ENCODE results near the gene AMPD2. TPM values are rescaled to one million over a fixed set of nuclear protein-coding genes. Genes with fewer than 3 reads are reported as not detected.

Gene AMPD2
- total and polyA plus RNA-seq, 4 donors: 54.3 to 113 (median 78.4) TPM

Small RNA genes lying within 50 kb of the gene (small RNA-seq; reads per million reads assigned to genes)
- not detected for gene RNU6V (ENCODE audit: low replicate concordance)

Other genes starting within 250 kb of the AMPD2 start
- 10 to 100 TPM; 30.1 to 78.6 TPM for gene SORT1, start 221.9 kb upstream of the AMPD2 start, total RNA-seq
- 10 to 100 TPM; 59.1 to 65.3 TPM for gene SORT1, start 221.9 kb upstream of the AMPD2 start, polyA plus RNA-seq (ENCODE audit: insufficient read length in 2 of 2)
- gene PSMA5, start 193.4 kb upstream of the AMPD2 start, total RNA-seq: 10 to 100 TPM; 33.3 to 67.6 TPM
- 10 to 100 TPM; 69.9 to 86.0 TPM for gene PSMA5, start 193.4 kb upstream of the AMPD2 start, polyA plus RNA-seq (ENCODE audit: insufficient read length in 2 of 2)
- gene SYPL2, start 153.3 kb upstream of the AMPD2 start, total RNA-seq: under 1 TPM; 0.10 to 0.72 TPM
- 1 to 10 TPM in 1 of 2 donors, under 1 TPM in 1; 0.79 to 1.1 TPM for gene SYPL2, start 153.3 kb upstream of the AMPD2 start, polyA plus RNA-seq (ENCODE audit: insufficient read length in 2 of 2)
- gene ATXN7L2, start 135.9 kb upstream of the AMPD2 start, total RNA-seq: 1 to 10 TPM; 1.6 to 7.1 TPM
- gene ATXN7L2, start 135.9 kb upstream of the AMPD2 start, polyA plus RNA-seq (ENCODE audit: insufficient read length in 2 of 2): 10 to 100 TPM; 15.8 to 17.1 TPM
- 1 to 10 TPM; 4.7 to 6.1 TPM for gene CYB561D1, start 125.7 kb upstream of the AMPD2 start, total RNA-seq
- 1 to 10 TPM; 7.4 to 8.5 TPM for gene CYB561D1, start 125.7 kb upstream of the AMPD2 start, polyA plus RNA-seq (ENCODE audit: insufficient read length in 2 of 2)
- 10 to 100 TPM; 12.6 to 18.9 TPM for gene AMIGO1, start 110.1 kb upstream of the AMPD2 start, total RNA-seq
- 10 to 100 TPM; 17.7 to 18.0 TPM for gene AMIGO1, start 110.1 kb upstream of the AMPD2 start, polyA plus RNA-seq (ENCODE audit: insufficient read length in 2 of 2)
- gene GPR61, start 80.0 kb upstream of the AMPD2 start, total RNA-seq: 10 to 100 TPM in 1 of 2 donors, 1 to 10 TPM in 1; 2.9 to 10.3 TPM
- gene GPR61, start 80.0 kb upstream of the AMPD2 start, polyA plus RNA-seq (ENCODE audit: insufficient read length in 2 of 2): 10 to 100 TPM in 1 of 2 donors, 1 to 10 TPM in 1; 8.0 to 11.9 TPM
- 10 to 100 TPM; 10.3 to 13.0 TPM for gene GNAI3, start 71.2 kb upstream of the AMPD2 start, total RNA-seq
- 1 to 10 TPM; 8.4 to 9.8 TPM for gene GNAI3, start 71.2 kb upstream of the AMPD2 start, polyA plus RNA-seq (ENCODE audit: insufficient read length in 2 of 2)
- gene GNAT2, start 221 bp upstream of the AMPD2 start, total RNA-seq: under 1 TPM in 1 of 2 donors, not detected in 1; 0.33 TPM
- not detected for gene GNAT2, start 221 bp upstream of the AMPD2 start, polyA plus RNA-seq (ENCODE audit: insufficient read length in 2 of 2)
- gene GSTM4, start 36.3 kb downstream of the AMPD2 start, total RNA-seq: 10 to 100 TPM; 24.5 to 24.7 TPM
- gene GSTM4, start 36.3 kb downstream of the AMPD2 start, polyA plus RNA-seq (ENCODE audit: insufficient read length in 2 of 2): 10 to 100 TPM; 45.0 to 48.6 TPM
- gene GSTM2, start 48.2 kb downstream of the AMPD2 start, total RNA-seq: 10 to 100 TPM; 50.6 to 86.2 TPM
- gene GSTM2, start 48.2 kb downstream of the AMPD2 start, polyA plus RNA-seq (ENCODE audit: insufficient read length in 2 of 2): 100 to 1,000 TPM; 184 to 212 TPM
- gene GSTM1, start 68.0 kb downstream of the AMPD2 start, total RNA-seq: 10 to 100 TPM in 1 of 2 donors, not detected in 1; 28.5 TPM
- 1 to 10 TPM; 1.5 to 1.8 TPM for gene GSTM1, start 68.0 kb downstream of the AMPD2 start, polyA plus RNA-seq (ENCODE audit: insufficient read length in 2 of 2)
- 10 to 100 TPM in 1 of 2 donors, 1 to 10 TPM in 1; 6.6 to 39.9 TPM for gene GSTM5, start 92.4 kb downstream of the AMPD2 start, total RNA-seq
- 10 to 100 TPM; 21.0 to 37.0 TPM for gene GSTM5, start 92.4 kb downstream of the AMPD2 start, polyA plus RNA-seq (ENCODE audit: insufficient read length in 2 of 2)
- 100 to 1,000 TPM; 130 to 154 TPM for gene GSTM3, start 121.2 kb downstream of the AMPD2 start, total RNA-seq
- 100 to 1,000 TPM; 102 to 124 TPM for gene GSTM3, start 121.2 kb downstream of the AMPD2 start, polyA plus RNA-seq (ENCODE audit: insufficient read length in 2 of 2)
- not detected for gene EPS8L3, start 144.1 kb downstream of the AMPD2 start, total RNA-seq
- gene EPS8L3, start 144.1 kb downstream of the AMPD2 start, polyA plus RNA-seq (ENCODE audit: insufficient read length in 2 of 2): under 1 TPM in 1 of 2 donors, not detected in 1; 0.17 TPM

Measured in spinal cord (tissue), 4 donors.